Endothelial cell (in vitro differentiated cells): ENCODE measurements around the gene EGFL8. TPM values are rescaled to one million over a fixed set of nuclear protein-coding genes. Genes with fewer than 3 reads are reported as not detected.
A peak's percentile ranks its signal among the peaks of the same experiment; 100 is the strongest.

ENCODE experiments used
- DNase-seq: peaks from one replicate; pipeline ENCODE4 v3.0.0; 2021; ENCODE audit warnings: low spot score
- H3K27ac Mint-ChIP-seq: one replicate; pipeline ENCODE4 v1.8.0; 2021; ENCODE audit warnings: mixed read lengths, inconsistent platforms; ENCODE audit not compliant: unreplicated experiment
- H3K27me3 Mint-ChIP-seq: one replicate; pipeline ENCODE4 v1.8.0; 2021; ENCODE audit warnings: mild to moderate bottlenecking, moderate library complexity, mixed read lengths, inconsistent platforms; ENCODE audit not compliant: unreplicated experiment
- H3K36me3 Mint-ChIP-seq: one replicate; pipeline ENCODE4 v1.8.0; 2021; ENCODE audit warnings: mild to moderate bottlenecking, low read depth, mixed read lengths, inconsistent platforms; ENCODE audit not compliant: unreplicated experiment
- H3K4me1 Mint-ChIP-seq: one replicate; pipeline ENCODE4 v1.8.0; 2021; ENCODE audit warnings: mild to moderate bottlenecking, mixed read lengths, inconsistent platforms; ENCODE audit not compliant: unreplicated experiment
- H3K4me3 Mint-ChIP-seq: one replicate; pipeline ENCODE4 v1.8.0; 2021; ENCODE audit warnings: mild to moderate bottlenecking, mixed read lengths, inconsistent platforms; ENCODE audit not compliant: unreplicated experiment
- H3K9me3 Mint-ChIP-seq: one replicate; pipeline ENCODE4 v1.8.0; 2021; ENCODE audit warnings: mixed read lengths, inconsistent platforms; ENCODE audit not compliant: unreplicated experiment
- CTCF ChIP-seq: fragments of 200-600 bp; sonication (generic); IDR thresholded peaks from one replicate; pipeline ENCODE4 v1.5.0; 2021; ENCODE audit warnings: antibody characterized with exemption; ENCODE audit not compliant: unreplicated experiment
- total RNA-seq: library from RNA; stranded (reverse); fragmentation: NEBNext Ultra II Directional; extraction: Animal tissue kit (Norgen Biotek cat#: 25700); gene quantifications from one replicate; pipeline ENCODE4 v1.2.1, GENCODE V29; 2021; ENCODE audit not compliant: unreplicated experiment

Gene EGFL8
- total RNA-seq, 1 donor from 2014 or later, result 37.4 TPM

GRCh38 chr6:32189069-32189741 lies 24.8 kb downstream of the EGFL8 start:
- DNase-seq, result no peak
- no peaks in the 10 kb centered on the region for H3K9me3 Mint-ChIP-seq
- peaks cover 68% of the 10 kb centered on the region for H3K4me1 Mint-ChIP-seq

GRCh38 chr6:32189742-32190053 lies 25.3 kb downstream of the EGFL8 start:
- Mint-ChIP-seq H3K27ac (no peak overlapping the region), H3K9me3 (no peaks in the 10 kb centered on the region), H3K4me3 (peak overlapping the region; percentile 100), H3K36me3 (peaks cover 27% of the 10 kb centered on the region), H3K27me3 (peaks cover 16% of the 10 kb centered on the region), H3K4me1 (peaks cover 70% of the 10 kb centered on the region)
- no peak for TF ChIP-seq CTCF
- no peak for DNase-seq

More at GRCh38 chr6:32189069-32189741, 24.8 kb downstream of the EGFL8 start:
- TF ChIP-seq CTCF, result no peak
- H3K36me3 Mint-ChIP-seq, result peaks cover 27% of the 10 kb centered on the region
- H3K27me3 Mint-ChIP-seq, result peaks cover 16% of the 10 kb centered on the region
- H3K4me3 Mint-ChIP-seq, result peak overlapping the region; percentile 100
- H3K27ac Mint-ChIP-seq, result peak overlapping the region; percentile 96

- Mint-ChIP-seq H3K4me3 (peak within 1 kb of the TSS; percentile 100), H3K27me3 (peaks cover 16% of the 10 kb centered on the region), H3K27ac (peak within 1 kb of the TSS; percentile 97), H3K4me1 (peaks cover 75% of the 10 kb centered on the region), H3K9me3 (no peaks in the 10 kb centered on the region), H3K36me3 (peaks cover 30% of the 10 kb centered on the region)
- TF ChIP-seq CTCF, result no peak
- peak; percentile 58 for DNase-seq
Measured at GRCh38 chr6:32190054-32190851, 25.9 kb downstream of the EGFL8 start, which contains the start of gene PBX2. PBX2 (minus strand) TSS chr6:32190202; CDS start chr6:32189915, 287 bp downstream.

- peaks cover 25% of the 10 kb centered on the region for H3K36me3 Mint-ChIP-seq
- no peak for DNase-seq
- peak overlapping the region; percentile 77 for H3K4me3 Mint-ChIP-seq
- TF ChIP-seq CTCF, result no peak
- H3K27me3 Mint-ChIP-seq, result peaks cover 16% of the 10 kb centered on the region
- H3K9me3 Mint-ChIP-seq, result no peaks in the 10 kb centered on the region
- H3K27ac Mint-ChIP-seq, result peak overlapping the region; percentile 97
- peaks cover 69% of the 10 kb centered on the region for H3K4me1 Mint-ChIP-seq
Measured at GRCh38 chr6:32190911-32191677, 26.7 kb downstream of the EGFL8 start.
